GM12878 (cell line): ENCODE data around the gene LARGE1. TPM values are rescaled to one million over a fixed set of nuclear protein-coding genes. Genes with fewer than 3 reads are reported as not detected.

Experiments used
- ATAC-seq: fragments of 200-7000 bp; cut with Tn5 transposase; 3 replicates; pipeline ENCODE4 v1.9.1; 2020; ENCODE audit warnings: mild to moderate bottlenecking, moderate library complexity
- BruUV-seq: library from RNA; stranded (reverse); fragments of 400-500 nt; replicated peaks from 2 replicates; lab custom pipeline; 2021; lab: Mats Ljungman, UMichigan
- CTCF ChIA-PET: fragments of 300-600 bp; sonication (Branson Sonifier 250); formaldehyde crosslinking; extraction: SDS; loops from one replicate; lab custom pipeline; 2021; ENCODE audit warnings: inconsistent platforms; lab: Yijun Ruan, JAX
- POLR2A ChIA-PET: fragments of 350-600 bp; formaldehyde crosslinking; extraction: SDS; loops from one replicate; lab custom pipeline; 2021; ENCODE audit warnings: inconsistent platforms; lab: Charles Lee
- RAD21 ChIA-PET: fragments of 300-600 bp; sonication (Branson Sonifier 250); formaldehyde crosslinking; loops from one replicate; lab custom pipeline; 2023; ENCODE audit warnings: antibody characterized with exemption; ENCODE audit not compliant: unreplicated experiment; lab: Charles Lee
- SMC1A ChIA-PET: fragments of 300-600 bp; sonication (Branson Sonifier 250); formaldehyde crosslinking; loops from one replicate; lab custom pipeline; 2023; ENCODE audit not compliant: unreplicated experiment, uncharacterized antibody; lab: Charles Lee
- DNase-seq: peaks from one replicate; pipeline ENCODE4 v3.0.0-alpha.2; 2011; ENCODE audit warnings: low read depth, low spot score
- FAIRE-seq: peaks from 3 replicates; lab custom pipeline; 2011; peaks lifted over from hg19 to GRCh38; lab: Jason Lieb, UNC
- H2AFZ ChIP-seq: 2 replicates; pipeline ENCODE4 v1.6.0; 2011; ENCODE audit warnings: low read depth, low read length, control low read depth; ENCODE audit not compliant: control insufficient read depth
- H3K27ac ChIP-seq: 2 replicates; pipeline ENCODE4 v1.5.1; 2011; ENCODE audit warnings: control low read depth; ENCODE audit not compliant: control insufficient read depth, insufficient read depth
- H3K27me3 ChIP-seq, 2 experiments: replicated peaks in 1 of 2; 2 replicates each; pipeline versions ENCODE4 v1.6.0 to v1.6.1; 2011; ENCODE audit warnings: low read length in 1 of 2; ENCODE audit not compliant: control insufficient read depth in 2 of 2, insufficient read depth in 2 of 2
- H3K36me3 ChIP-seq, 2 experiments: 2 replicates each; pipeline ENCODE4 v1.5.1; 2011; ENCODE audit warnings: low read length in 1 of 2; ENCODE audit not compliant: control insufficient read depth in 2 of 2, insufficient read depth in 2 of 2
- H3K4me1 ChIP-seq: 2 replicates; pipeline ENCODE4 v1.6.1; 2011; ENCODE audit warnings: mild to moderate bottlenecking, low read length, moderate library complexity, mixed read lengths; ENCODE audit not compliant: control insufficient read depth, insufficient read depth
- H3K4me2 ChIP-seq: 2 replicates; pipeline ENCODE4 v1.6.0; 2011; ENCODE audit warnings: control low read depth; ENCODE audit not compliant: control insufficient read depth, insufficient read depth
- H3K4me3 ChIP-seq: fragments of 200-600 bp; sonication (generic); 2 replicates; pipeline ENCODE4 v1.5.1; 2016
- H3K79me2 ChIP-seq: 2 replicates; pipeline ENCODE4 v1.6.0; 2011; ENCODE audit warnings: low read length; ENCODE audit not compliant: control insufficient read depth, insufficient read depth
- H3K9ac ChIP-seq: 2 replicates; pipeline ENCODE4 v1.8.0; 2011; ENCODE audit warnings: low read length, control low read depth, mixed read lengths; ENCODE audit not compliant: control insufficient read depth, insufficient read depth
- H3K9me3 ChIP-seq: replicated peaks from 3 replicates; pipeline ENCODE4 v1.5.1; 2011; ENCODE audit warnings: mild to moderate bottlenecking, low read length; ENCODE audit not compliant: control insufficient read depth, insufficient read depth
- H4K20me1 ChIP-seq: 2 replicates; pipeline ENCODE4 v1.6.0; 2011; ENCODE audit not compliant: control insufficient read depth, insufficient read depth
- CBX3 ChIP-seq: fragments of 200-600 bp; sonication (generic); IDR thresholded peaks from 2 replicates; pipeline ENCODE4 v1.6.1; 2016; ENCODE audit warnings: low read depth, borderline replicate concordance
- EED ChIP-seq: sonication (generic); IDR thresholded peaks from 2 replicates; pipeline ENCODE4 v1.6.1; 2016; ENCODE audit warnings: antibody characterized with exemption, low read depth
- ESRRA ChIP-seq: IDR thresholded peaks from 2 replicates; pipeline ENCODE4 v1.6.1; 2012; ENCODE audit warnings: mild to moderate bottlenecking, low read length, improper control_type of control experiment
- MEF2A ChIP-seq: IDR thresholded peaks from 2 replicates; pipeline ENCODE4 v1.6.1; 2011; ENCODE audit warnings: low read depth, mild to moderate bottlenecking, low read length, moderate library complexity; ENCODE audit not compliant: insufficient read depth
- RUNX3 ChIP-seq: IDR thresholded peaks from 2 replicates; pipeline ENCODE4 v1.6.1; 2012; ENCODE audit warnings: low read length, inconsistent platforms
- SMC3 ChIP-seq: IDR thresholded peaks from 2 replicates; pipeline ENCODE4 v1.6.1; 2011; ENCODE audit warnings: low read length, improper control_type of control experiment, borderline replicate concordance
- SREBF2 ChIP-seq: IDR thresholded peaks from 2 replicates; pipeline ENCODE4 v1.6.1; 2012; ENCODE audit warnings: mild to moderate bottlenecking, low read length
- WGBS: methylation state at CpG from one replicate; pipeline ENCODE4 v1.1.6; 2016; ENCODE audit warnings: low lambda C conversion rate; ENCODE audit not compliant: insufficient replicate concordance, insufficient coverage; ENCODE audit errors: missing lambda C conversion rate; 5-methylcytosine and 5-hydroxymethylcytosine counted together
- in situ Hi-C: fragments of 300-500 bp; cut with MboI; formaldehyde crosslinking; loops from 9 replicates; pipeline ENCODE4 v1.14.3; 2018; ENCODE audit warnings: mixed read lengths
- intact Hi-C: fragments of 100-400 bp; cut with micrococcal nuclease; formaldehyde crosslinking; loops from one replicate; pipeline ENCODE4 v1.14.2; 2022; ENCODE audit not compliant: unreplicated experiment
- polyA plus RNA-seq, 11 experiments: library from polyadenylated mRNA; depleted of rRNA in 4 of 11; unstranded in 6 of 11; stranded (reverse) in 5 of 11; fragments of >200 nt; fragmentation: Nextera tagmentation in 4 of 11; fragmentation: Illumina TruSeq in 1 of 11; extraction: Ambion mirVana in 4 of 11; extraction: Trizol in 1 of 11; gene quantifications; 1 replicate in 1 of 11; 2 replicates in 10 of 11; pipeline versions ENCODE4 v1.2.1 to v1.2.3, GENCODE V29; 2011 to 2016; ENCODE audit warnings: inconsistent platforms in 2 of 11, missing spikeins in 2 of 11, low read depth in 1 of 11
- total RNA-seq, 4 experiments: library from RNA; depleted of rRNA in 3 of 4; stranded (reverse); fragments of >200 nt in 3 of 4; fragmentation: Illumina TruSeq in 1 of 4; extraction: Trizol in 1 of 4; gene quantifications; 2 replicates each; pipeline versions ENCODE4 v1.2.1 to v1.2.3, GENCODE V29; 2013 to 2021
- TF ChIP-seq, protein P1 (sequence below), 3 experiments: IDR thresholded peaks in 2 of 3; conservative IDR thresholded peaks in 1 of 3; 2 replicates each; pipeline ENCODE4 v1.5.1; 2011; ENCODE audit warnings: low read depth in 3 of 3, low read length in 3 of 3, mild to moderate bottlenecking in 3 of 3, control low read depth in 2 of 3, moderate library complexity in 2 of 3, inconsistent platforms in 1 of 3, mixed read lengths in 1 of 3; ENCODE audit not compliant: control insufficient read depth in 2 of 3, insufficient read depth in 1 of 3; ENCODE audit errors: extremely low read depth in 1 of 3
- TF ChIP-seq, protein P2 (sequence below): fragments of 450-650 bp; IDR thresholded peaks from 2 replicates; pipeline ENCODE4 v1.6.1; 2014; ENCODE audit warnings: mild to moderate bottlenecking
- TF ChIP-seq, protein P3 (sequence below): IDR thresholded peaks from 2 replicates; pipeline ENCODE4 v1.6.1; 2012; ENCODE audit warnings: mild to moderate bottlenecking, low read depth, low read length

The LARGE1 gene
- total and polyA plus RNA-seq, 10 of the 15 experiments (the other 5 are each of a cell fraction or from before 2014, with no cell fraction given): 3.2 to 41.4 (median 17.3) TPM

DNA sequence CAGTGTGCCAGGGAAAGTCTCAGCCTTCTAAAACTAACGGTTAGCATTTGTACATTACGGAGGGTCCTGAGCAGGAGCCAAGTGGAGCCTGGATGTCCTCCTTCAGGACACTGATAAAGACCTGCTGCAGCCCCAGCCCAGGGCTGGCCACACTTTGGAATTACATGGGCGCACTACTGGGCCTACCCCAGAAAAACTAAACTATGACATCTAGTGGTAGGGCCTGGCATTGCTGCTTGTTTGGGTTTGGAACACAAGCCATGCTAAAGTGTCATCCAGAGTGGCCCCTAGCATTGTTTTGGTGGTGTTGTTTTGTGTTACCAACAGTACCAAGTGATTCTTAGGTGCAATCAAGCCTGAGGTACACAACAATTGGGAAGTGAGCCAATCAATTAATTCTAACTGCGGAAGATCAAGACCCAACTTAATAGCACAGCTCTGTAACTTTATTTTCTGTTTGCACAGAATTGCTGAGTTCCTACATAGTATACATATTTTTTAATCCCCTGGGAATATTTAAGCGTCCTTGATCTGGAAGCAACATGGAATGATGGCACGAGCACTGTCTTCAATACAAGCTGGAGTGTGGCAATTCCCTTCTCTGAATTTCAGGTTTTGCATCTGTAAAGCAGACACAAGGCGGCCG lies 340.7 kb downstream of the LARGE1 start (continued):
- TF ChIP-seq, protein P1, sequence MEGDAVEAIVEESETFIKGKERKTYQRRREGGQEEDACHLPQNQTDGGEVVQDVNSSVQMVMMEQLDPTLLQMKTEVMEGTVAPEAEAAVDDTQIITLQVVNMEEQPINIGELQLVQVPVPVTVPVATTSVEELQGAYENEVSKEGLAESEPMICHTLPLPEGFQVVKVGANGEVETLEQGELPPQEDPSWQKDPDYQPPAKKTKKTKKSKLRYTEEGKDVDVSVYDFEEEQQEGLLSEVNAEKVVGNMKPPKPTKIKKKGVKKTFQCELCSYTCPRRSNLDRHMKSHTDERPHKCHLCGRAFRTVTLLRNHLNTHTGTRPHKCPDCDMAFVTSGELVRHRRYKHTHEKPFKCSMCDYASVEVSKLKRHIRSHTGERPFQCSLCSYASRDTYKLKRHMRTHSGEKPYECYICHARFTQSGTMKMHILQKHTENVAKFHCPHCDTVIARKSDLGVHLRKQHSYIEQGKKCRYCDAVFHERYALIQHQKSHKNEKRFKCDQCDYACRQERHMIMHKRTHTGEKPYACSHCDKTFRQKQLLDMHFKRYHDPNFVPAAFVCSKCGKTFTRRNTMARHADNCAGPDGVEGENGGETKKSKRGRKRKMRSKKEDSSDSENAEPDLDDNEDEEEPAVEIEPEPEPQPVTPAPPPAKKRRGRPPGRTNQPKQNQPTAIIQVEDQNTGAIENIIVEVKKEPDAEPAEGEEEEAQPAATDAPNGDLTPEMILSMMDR (IDR thresholded peaks at IDR 0.05 in 2 of 3, conservative IDR thresholded peaks at IDR 0.05 in 1 of 3; ENCODE audit: control insufficient read depth in 2 of 3, extremely low read depth in 1 of 3, insufficient read depth in 1 of 3, low read depth in 3 of 3, low read length in 3 of 3): peak; percentile 86 to 98 (median 95)
- TF ChIP-seq SMC3: peak; percentile 91
- TF ChIP-seq SREBF2: no peak
- 0 out of 2 replicates have a peak, but pooled peaks have one; percentile 24 for TF ChIP-seq EED
- no peak for TF ChIP-seq CBX3
- TF ChIP-seq, protein P2, sequence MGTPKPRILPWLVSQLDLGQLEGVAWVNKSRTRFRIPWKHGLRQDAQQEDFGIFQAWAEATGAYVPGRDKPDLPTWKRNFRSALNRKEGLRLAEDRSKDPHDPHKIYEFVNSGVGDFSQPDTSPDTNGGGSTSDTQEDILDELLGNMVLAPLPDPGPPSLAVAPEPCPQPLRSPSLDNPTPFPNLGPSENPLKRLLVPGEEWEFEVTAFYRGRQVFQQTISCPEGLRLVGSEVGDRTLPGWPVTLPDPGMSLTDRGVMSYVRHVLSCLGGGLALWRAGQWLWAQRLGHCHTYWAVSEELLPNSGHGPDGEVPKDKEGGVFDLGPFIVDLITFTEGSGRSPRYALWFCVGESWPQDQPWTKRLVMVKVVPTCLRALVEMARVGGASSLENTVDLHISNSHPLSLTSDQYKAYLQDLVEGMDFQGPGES: no peak
- TF ChIP-seq RUNX3: no peak; the same call in 1 of the 2 replicates

DNA sequence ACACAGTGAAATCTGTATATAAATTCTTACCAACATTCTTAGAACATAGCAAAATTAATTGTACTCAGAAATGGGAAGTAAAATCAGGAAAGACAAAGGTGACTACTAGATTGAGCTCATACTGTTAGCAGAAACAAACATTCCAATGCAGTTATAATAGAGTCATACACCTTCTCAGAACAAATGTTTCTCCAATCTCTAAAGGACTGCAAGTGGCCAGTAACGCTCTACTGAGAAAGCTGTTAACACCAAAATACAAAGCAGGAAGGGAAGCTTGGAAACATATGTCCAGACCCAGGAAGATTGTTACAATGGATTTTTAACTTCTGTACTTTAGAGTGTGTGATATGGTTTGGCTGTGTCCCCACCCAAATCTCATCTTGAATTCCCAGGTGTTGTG lies 341.5 kb downstream of the LARGE1 start:
- ChIA-PET POLR2A (no interaction called here), SMC1A (interaction anchor here (0.8 to 8.8 kb wide), 13 partner anchors 10 to 339 kb away, joined by 3 to 125 read pairs (median 4); no protein-coding TSS in a partner anchor), CTCF (interaction anchor here (0.6 to 5.2 kb wide), 24 partner anchors 9 to 560 kb away, joined by 3 to 138 read pairs (median 5); no protein-coding TSS in a partner anchor), RAD21 (interaction anchor here (0.7 to 3.1 kb wide), 12 partner anchors 9 to 560 kb away, joined by 3 to 51 read pairs (median 4); no protein-coding TSS in a partner anchor)
- ATAC-seq (no peak), DNase-seq (no peak), FAIRE-seq (no peak)
- Histone ChIP-seq H2AFZ (no peak overlapping the region), H4K20me1 (no peaks in the 10 kb centered on the region), H3K27ac (no peak overlapping the region), H3K36me3 (no peaks in the 10 kb centered on the region), H3K27me3 (no peaks in the 10 kb centered on the region), H3K4me3 (no peak overlapping the region), H3K9ac (no peak overlapping the region), H3K79me2 (no peaks in the 10 kb centered on the region), H3K4me2 (no peak overlapping the region), H3K4me1 (peaks cover 3% of the 10 kb centered on the region; the same call in 1 of the 2 replicates), H3K9me3 (no peaks in the 10 kb centered on the region)
- TF ChIP-seq, protein P3, sequence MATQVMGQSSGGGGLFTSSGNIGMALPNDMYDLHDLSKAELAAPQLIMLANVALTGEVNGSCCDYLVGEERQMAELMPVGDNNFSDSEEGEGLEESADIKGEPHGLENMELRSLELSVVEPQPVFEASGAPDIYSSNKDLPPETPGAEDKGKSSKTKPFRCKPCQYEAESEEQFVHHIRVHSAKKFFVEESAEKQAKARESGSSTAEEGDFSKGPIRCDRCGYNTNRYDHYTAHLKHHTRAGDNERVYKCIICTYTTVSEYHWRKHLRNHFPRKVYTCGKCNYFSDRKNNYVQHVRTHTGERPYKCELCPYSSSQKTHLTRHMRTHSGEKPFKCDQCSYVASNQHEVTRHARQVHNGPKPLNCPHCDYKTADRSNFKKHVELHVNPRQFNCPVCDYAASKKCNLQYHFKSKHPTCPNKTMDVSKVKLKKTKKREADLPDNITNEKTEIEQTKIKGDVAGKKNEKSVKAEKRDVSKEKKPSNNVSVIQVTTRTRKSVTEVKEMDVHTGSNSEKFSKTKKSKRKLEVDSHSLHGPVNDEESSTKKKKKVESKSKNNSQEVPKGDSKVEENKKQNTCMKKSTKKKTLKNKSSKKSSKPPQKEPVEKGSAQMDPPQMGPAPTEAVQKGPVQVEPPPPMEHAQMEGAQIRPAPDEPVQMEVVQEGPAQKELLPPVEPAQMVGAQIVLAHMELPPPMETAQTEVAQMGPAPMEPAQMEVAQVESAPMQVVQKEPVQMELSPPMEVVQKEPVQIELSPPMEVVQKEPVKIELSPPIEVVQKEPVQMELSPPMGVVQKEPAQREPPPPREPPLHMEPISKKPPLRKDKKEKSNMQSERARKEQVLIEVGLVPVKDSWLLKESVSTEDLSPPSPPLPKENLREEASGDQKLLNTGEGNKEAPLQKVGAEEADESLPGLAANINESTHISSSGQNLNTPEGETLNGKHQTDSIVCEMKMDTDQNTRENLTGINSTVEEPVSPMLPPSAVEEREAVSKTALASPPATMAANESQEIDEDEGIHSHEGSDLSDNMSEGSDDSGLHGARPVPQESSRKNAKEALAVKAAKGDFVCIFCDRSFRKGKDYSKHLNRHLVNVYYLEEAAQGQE: no peak
- no peak for TF ChIP-seq SREBF2
- TF ChIP-seq MEF2A: no peak
- TF ChIP-seq ESRRA: no peak
- BruUV-seq: no TSS peak
- WGBS: 100% methylated on average over 1 of the region's 1 CpG
- intact Hi-C loops: loop anchor here (1.0 to 5.0 kb wide), 3 partner anchors 59 to 339 kb away; no protein-coding TSS in a partner anchor
- in situ Hi-C loops: loop anchor here (5.0 to 10.0 kb wide), 4 partner anchors 61 to 1574 kb away; no protein-coding TSS in a partner anchor
